Stomach (tissue), 4 donors: ENCODE measurements around the gene CALCB.

ENCODE experiments used
- EP300 ChIP-seq: sonication (generic); formaldehyde crosslinking; IDR thresholded peaks from one replicate; pipeline ENCODE4 v1.6.1; 2017; ENCODE audit warnings: antibody characterized with exemption
- POLR2AphosphoS5 ChIP-seq, 3 donors: sonication (generic); formaldehyde crosslinking; IDR thresholded peaks; one replicate each; pipeline ENCODE4 v1.6.1; 2016; ENCODE audit warnings: antibody characterized with exemption in 3 of 3
- TF ChIP-seq, protein P1 (sequence below), 7 experiments: fragments of 450-650 bp in 4 of 7; fragments of 200-600 bp in 3 of 7; sonication (generic) in 3 of 7; IDR thresholded peaks; one replicate each; pipeline ENCODE4 v1.5.1; 2016 to 2019; ENCODE audit warnings: antibody characterized with exemption in 7 of 7, control low read depth in 2 of 7, mild to moderate bottlenecking in 1 of 7

DNA sequence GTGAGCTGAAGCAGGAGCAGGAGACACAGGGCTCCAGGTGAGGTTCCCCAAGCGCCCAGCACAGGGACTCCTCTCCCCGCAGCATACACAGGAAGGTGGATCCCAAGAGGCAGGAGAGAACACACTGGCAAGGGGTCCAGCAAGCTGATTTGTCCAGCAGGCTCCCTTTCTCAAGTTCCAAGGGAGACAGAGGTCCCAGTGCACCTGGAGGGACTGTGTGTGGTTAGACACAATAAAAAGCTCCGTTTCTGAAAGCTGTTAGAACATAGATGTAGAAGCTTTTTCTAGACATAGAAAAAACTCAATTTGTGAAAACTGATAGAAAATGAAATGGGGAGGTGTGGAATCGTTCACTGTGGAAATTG, 1.8 kb downstream of the CALCB start:
- TF ChIP-seq POLR2AphosphoS5 (IDR thresholded peaks at IDR 0.05) (no peak), EP300 (no peak)
- TF ChIP-seq, protein P1, sequence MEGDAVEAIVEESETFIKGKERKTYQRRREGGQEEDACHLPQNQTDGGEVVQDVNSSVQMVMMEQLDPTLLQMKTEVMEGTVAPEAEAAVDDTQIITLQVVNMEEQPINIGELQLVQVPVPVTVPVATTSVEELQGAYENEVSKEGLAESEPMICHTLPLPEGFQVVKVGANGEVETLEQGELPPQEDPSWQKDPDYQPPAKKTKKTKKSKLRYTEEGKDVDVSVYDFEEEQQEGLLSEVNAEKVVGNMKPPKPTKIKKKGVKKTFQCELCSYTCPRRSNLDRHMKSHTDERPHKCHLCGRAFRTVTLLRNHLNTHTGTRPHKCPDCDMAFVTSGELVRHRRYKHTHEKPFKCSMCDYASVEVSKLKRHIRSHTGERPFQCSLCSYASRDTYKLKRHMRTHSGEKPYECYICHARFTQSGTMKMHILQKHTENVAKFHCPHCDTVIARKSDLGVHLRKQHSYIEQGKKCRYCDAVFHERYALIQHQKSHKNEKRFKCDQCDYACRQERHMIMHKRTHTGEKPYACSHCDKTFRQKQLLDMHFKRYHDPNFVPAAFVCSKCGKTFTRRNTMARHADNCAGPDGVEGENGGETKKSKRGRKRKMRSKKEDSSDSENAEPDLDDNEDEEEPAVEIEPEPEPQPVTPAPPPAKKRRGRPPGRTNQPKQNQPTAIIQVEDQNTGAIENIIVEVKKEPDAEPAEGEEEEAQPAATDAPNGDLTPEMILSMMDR (IDR thresholded peaks at IDR 0.05) = peak in 1 of 7 experiments; percentile 8
